ENCODE results near the gene MRPS26. TPM values are rescaled to one million over a fixed set of nuclear protein-coding genes. Genes with fewer than 3 reads are reported as not detected.
A peak's percentile ranks its signal among the peaks of the same experiment; 100 is the strongest.
"Not testable (repeated sequence)": the region's sequence is repeated elsewhere in the genome, so short reads cannot be mapped to it uniquely, and the experiment has no call there.

Gene MRPS26
- polyA plus RNA-seq, 3 donors from 2014 or later = 65.2 to 76.5 (median 70.7) TPM

- Mint-ChIP-seq H3K9me3 (no peaks in the 10 kb centered on the region), H3K4me1 (peaks cover 12 to 13% of the 10 kb centered on the region in 2 donors), H3K36me3 (peaks cover 0 to 3% (median 3%) of the 10 kb centered on the region in 3 donors), H3K27ac (peak within 1 kb of the TSS in 5 of 6 donors; percentile 49 to 79 (median 75)), H3K4me3 (peak within 1 kb of the TSS; percentile 82 to 87 (median 84)), H3K27me3 (ENCODE audit: low read depth in 3 of 3) (peaks cover 1 to 15% (median 4%) of the 10 kb centered on the region in 3 donors)
- peak; percentile 44 to 55 (median 53) for DNase-seq
Measured at GRCh38 chr20:3071610-3072529, 26.0 kb downstream of the MRPS26 start, which contains the start of gene OXT. Gene OXT (plus strand): TSS chr20:3071620. CDS start chr20:3071656, 36 bp downstream.

- no peak for DNase-seq
- Mint-ChIP-seq H3K9me3 (no peaks in the 10 kb centered on the region), H3K27me3 (ENCODE audit: low read depth in 3 of 3) (peaks cover 6 to 14% (median 6%) of the 10 kb centered on the region in 3 donors), H3K4me1 (peaks cover 17 to 20% of the 10 kb centered on the region in 2 donors), H3K36me3 (peaks cover 0 to 4% (median 3%) of the 10 kb centered on the region in 3 donors), H3K4me3 (peak overlapping the region; percentile 81 to 85 (median 82)), H3K27ac (peak overlapping the region in 5 of 6 donors; percentile 49 to 79 (median 75))
Measured at GRCh38 chr20:3072530-3073250, 26.8 kb downstream of the MRPS26 start.

- peaks cover 19 to 23% of the 10 kb centered on the region in 2 donors for H3K4me1 Mint-ChIP-seq
- H3K4me3 Mint-ChIP-seq = peak overlapping the region; percentile 23 to 81 (median 27)
- H3K9me3 Mint-ChIP-seq, H3K36me3 Mint-ChIP-seq, DNase-seq: not testable (repeated sequence)
- peak overlapping the region in 1 of 6 donors; percentile 7 for H3K27ac Mint-ChIP-seq
- peaks cover 6 to 15% (median 9%) of the 10 kb centered on the region in 3 donors for H3K27me3 Mint-ChIP-seq (ENCODE audit: low read depth in 3 of 3)
Measured at GRCh38 chr20:3073251-3073643, 27.4 kb downstream of the MRPS26 start.

DNA sequence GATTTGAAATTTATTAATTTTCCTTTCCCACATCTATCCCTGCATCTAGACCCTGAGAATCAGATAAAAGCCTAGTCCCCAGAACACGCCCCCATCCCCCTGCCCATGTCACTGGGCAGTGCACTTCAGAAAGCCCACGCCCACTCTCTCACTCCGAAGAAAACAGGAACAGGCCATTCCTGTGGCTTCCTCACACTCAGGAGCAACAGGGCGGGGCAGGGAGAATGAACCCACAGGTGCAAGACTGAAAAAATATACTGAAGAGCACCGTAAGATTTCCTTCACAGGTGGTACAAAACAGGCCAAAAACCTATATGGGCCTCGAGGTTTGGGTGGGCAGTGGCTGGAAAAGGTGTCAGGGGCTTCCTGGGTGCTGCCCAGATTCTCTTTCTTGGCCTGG lies 29.0 kb downstream of the MRPS26 start:
- Mint-ChIP-seq H3K4me3 (no peak overlapping the region), H3K36me3 (peaks cover 0 to 6% (median 0%) of the 10 kb centered on the region in 3 donors), H3K4me1 (peaks cover 19 to 23% of the 10 kb centered on the region in 2 donors), H3K9me3 (no peaks in the 10 kb centered on the region), H3K27me3 (ENCODE audit: low read depth in 3 of 3) (peaks cover 9 to 15% (median 9%) of the 10 kb centered on the region in 3 donors), H3K27ac (no peak overlapping the region)
- no peak for DNase-seq

GRCh38 chr20:3075315-3075714 lies 29.5 kb downstream of the MRPS26 start:
- Mint-ChIP-seq H3K27me3 (ENCODE audit: low read depth in 3 of 3) (peaks cover 9 to 17% (median 12%) of the 10 kb centered on the region in 3 donors), H3K4me1 (peaks cover 19 to 23% of the 10 kb centered on the region in 2 donors)
- not testable (repeated sequence) for H3K9me3 Mint-ChIP-seq, H3K36me3 Mint-ChIP-seq, H3K4me3 Mint-ChIP-seq, H3K27ac Mint-ChIP-seq, DNase-seq

GRCh38 chr20:3077618-3078134 lies 31.8 kb downstream of the MRPS26 start:
- Mint-ChIP-seq H3K27ac (peak overlapping the region in 3 of 6 donors; percentile 6 to 59 (median 26)), H3K36me3 (peaks cover 0 to 6% (median 5%) of the 10 kb centered on the region in 3 donors), H3K9me3 (no peaks in the 10 kb centered on the region), H3K4me3 (peak overlapping the region in 4 of 5 donors; percentile 11 to 68 (median 34)), H3K4me1 (peaks cover 6 to 22% of the 10 kb centered on the region in 2 donors), H3K27me3 (ENCODE audit: low read depth in 3 of 3) (peaks cover 19 to 23% (median 20%) of the 10 kb centered on the region in 3 donors)
- DNase-seq = peak in 1 of 3 donors; percentile 14

- Mint-ChIP-seq H3K4me3 (no peak overlapping the region), H3K36me3 (peaks cover 0 to 5% (median 3%) of the 10 kb centered on the region in 3 donors)
Measured at GRCh38 chr20:3080939-3081388, 35.1 kb downstream of the MRPS26 start.

DNA sequence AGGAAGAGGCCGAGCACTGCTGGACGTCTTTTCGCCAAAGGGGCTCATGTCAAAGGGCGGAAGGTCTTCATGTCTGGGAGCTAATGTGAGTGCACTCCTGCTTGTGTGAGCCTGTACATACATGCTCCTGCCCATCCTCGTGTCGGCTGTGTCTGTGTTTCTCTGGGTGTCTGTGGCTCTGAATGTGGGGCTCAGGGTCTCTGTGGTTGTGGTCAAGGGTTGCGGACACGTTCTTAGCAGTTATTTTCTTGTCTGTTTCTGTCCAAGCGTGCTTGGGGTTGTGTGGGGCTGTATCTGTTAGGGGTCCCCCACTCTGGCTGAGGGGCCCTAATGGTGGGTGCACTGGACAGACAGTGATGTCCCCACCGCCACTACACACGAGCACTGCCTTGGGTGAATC lies 35.8 kb downstream of the MRPS26 start:
- peaks cover 0 to 5% (median 3%) of the 10 kb centered on the region in 3 donors for H3K36me3 Mint-ChIP-seq
- peaks cover 18 to 29% (median 22%) of the 10 kb centered on the region in 3 donors for H3K27me3 Mint-ChIP-seq (ENCODE audit: low read depth in 3 of 3)
- no peaks in the 10 kb centered on the region for H3K9me3 Mint-ChIP-seq
- DNase-seq = no peak
- H3K27ac Mint-ChIP-seq = no peak overlapping the region
- peak overlapping the region in 3 of 5 donors; percentile 9 to 53 (median 15) for H3K4me3 Mint-ChIP-seq
- H3K4me1 Mint-ChIP-seq = peaks cover 6 to 25% of the 10 kb centered on the region in 2 donors

More at GRCh38 chr20:3080939-3081388, 35.1 kb downstream of the MRPS26 start:
- no peak overlapping the region for H3K27ac Mint-ChIP-seq
- H3K4me1 Mint-ChIP-seq = peaks cover 6 to 26% of the 10 kb centered on the region in 2 donors
- H3K27me3 Mint-ChIP-seq (ENCODE audit: low read depth in 3 of 3) = peaks cover 18 to 29% (median 23%) of the 10 kb centered on the region in 3 donors
- DNase-seq = no peak
- no peaks in the 10 kb centered on the region for H3K9me3 Mint-ChIP-seq

GRCh38 chr20:3082306-3082951 lies 36.6 kb downstream of the MRPS26 start:
- no peak for DNase-seq
- Mint-ChIP-seq H3K27me3 (ENCODE audit: low read depth in 3 of 3) (peaks cover 18 to 31% (median 19%) of the 10 kb centered on the region in 3 donors), H3K27ac (no peak overlapping the region), H3K4me1 (peaks cover 5 to 18% of the 10 kb centered on the region in 2 donors), H3K36me3 (peaks cover 0 to 5% (median 3%) of the 10 kb centered on the region in 3 donors), H3K9me3 (no peaks in the 10 kb centered on the region), H3K4me3 (peak overlapping the region; percentile 9 to 56 (median 47))

DNA sequence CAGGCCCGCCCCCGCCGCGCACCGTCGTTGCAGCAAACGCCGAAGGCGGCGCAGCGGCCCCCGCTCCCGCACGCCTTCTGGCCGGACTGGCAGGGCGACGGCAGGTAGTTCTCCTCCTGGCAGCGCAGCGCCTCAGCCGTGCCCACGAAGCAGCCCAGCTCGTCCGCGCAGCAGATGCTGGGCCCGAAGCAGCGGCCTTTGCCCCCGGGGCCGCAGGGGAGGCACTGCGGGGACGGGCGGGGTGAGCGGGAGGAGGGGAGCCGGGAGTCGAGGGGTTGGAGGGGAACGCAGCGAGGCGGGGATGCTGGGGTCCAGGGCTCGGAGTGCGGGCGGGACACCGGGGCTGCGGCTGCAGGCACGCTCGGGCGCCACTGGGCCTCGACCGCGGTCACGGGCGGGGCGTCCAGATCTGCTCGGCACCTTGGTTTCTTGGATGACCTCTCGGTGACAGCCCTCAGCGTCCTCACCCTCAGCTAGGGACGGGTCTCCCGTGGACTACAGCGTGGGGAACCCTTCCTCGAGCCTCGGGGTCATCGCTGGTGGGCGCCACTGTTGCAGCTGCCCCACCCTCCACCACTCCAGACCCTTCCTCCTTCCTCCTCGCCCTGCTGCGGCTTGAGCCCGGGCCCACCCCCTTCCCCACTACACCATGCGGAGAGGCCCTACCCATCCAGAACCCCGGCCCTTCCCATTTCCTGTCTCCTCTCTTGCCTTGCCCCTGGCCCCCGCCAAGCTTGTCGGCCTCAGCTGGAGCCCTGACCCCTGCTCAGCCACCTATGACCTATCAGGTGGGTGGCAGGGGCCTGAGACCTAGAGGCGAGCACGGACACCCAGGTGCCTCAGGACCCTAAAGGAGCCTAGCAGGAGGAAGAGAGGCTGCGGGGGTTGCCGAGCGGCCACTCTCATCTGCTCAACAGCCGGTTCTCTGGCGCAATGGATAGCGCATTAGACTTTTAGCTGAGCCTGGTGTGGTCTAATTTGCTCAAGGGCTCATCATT lies 37.4 kb downstream of the MRPS26 start:
- Mint-ChIP-seq H3K36me3 (peaks cover 0 to 5% (median 0%) of the 10 kb centered on the region in 3 donors), H3K4me1 (peaks cover 0 to 12% of the 10 kb centered on the region in 2 donors), H3K9me3 (no peaks in the 10 kb centered on the region), H3K27ac (no peak overlapping the region), H3K4me3 (peak overlapping the region in 3 of 5 donors; percentile 42 to 62 (median 46)), H3K27me3 (ENCODE audit: low read depth in 3 of 3) (peaks cover 13 to 32% (median 23%) of the 10 kb centered on the region in 3 donors)
- no peak for DNase-seq

DNA sequence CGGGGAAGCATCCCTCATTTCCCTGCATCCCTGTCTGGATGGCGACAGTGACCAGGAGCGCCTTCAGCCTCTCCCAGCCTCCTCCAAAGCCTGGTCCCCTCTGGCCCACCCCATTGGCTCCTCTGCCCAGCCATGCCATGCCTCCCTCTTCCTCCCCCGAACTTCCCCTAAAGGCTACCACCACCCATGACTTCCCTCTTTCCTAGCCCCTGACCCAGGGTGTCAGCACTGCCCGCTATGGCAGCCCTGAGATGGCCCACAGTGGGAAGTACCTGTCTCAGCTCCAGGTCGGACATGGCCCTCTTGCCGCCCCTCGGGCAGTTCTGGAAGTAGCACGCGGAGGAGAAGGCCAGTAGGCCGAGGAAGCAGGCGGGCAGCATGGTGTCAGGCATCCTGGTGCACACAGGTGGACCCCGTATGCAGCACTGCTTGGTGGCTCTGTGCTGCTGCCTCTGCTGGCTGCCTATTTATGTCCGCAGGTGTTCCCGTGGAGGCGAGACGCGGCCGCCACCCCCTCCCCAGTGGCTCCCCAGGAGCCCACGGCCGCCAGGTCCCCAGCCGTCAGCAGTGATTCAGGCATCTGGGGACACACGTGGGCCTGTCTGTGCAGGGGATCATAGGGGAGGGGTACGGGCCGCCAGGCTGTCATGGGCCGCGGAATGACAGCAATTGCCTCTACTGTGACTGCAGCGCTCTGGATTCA lies 38.6 kb downstream of the MRPS26 start, which contains the start of gene AVP:
Gene AVP (minus strand): TSS at position 442 of the 703 bp plus-strand sequence. CDS start 50 bp downstream, at position 392.
- Mint-ChIP-seq H3K36me3 (peaks cover 0 to 5% (median 0%) of the 10 kb centered on the region in 3 donors), H3K27me3 (ENCODE audit: low read depth in 3 of 3) (peaks cover 13 to 29% (median 25%) of the 10 kb centered on the region in 3 donors), H3K4me1 (peaks cover 0 to 12% of the 10 kb centered on the region in 2 donors), H3K9me3 (no peaks in the 10 kb centered on the region), H3K27ac (no peak within 1 kb of the TSS), H3K4me3 (peak within 1 kb of the TSS in 3 of 5 donors; percentile 42 to 62 (median 46))
- no peak for DNase-seq
